PC-3 (cell line): ENCODE data around the gene COA5.

Experiments
- EZH2 ChIP-seq: fragments of 300-600 bp; sonication (generic); IDR thresholded peaks from one replicate; pipeline ENCODE4 v1.6.1; 2017; ENCODE audit warnings: antibody characterized with exemption, mild to moderate bottlenecking, low read length; ENCODE audit not compliant: unreplicated experiment
- EZH2phosphoT487 ChIP-seq: fragments of 300-600 bp; sonication (generic); IDR thresholded peaks from 2 replicates; pipeline ENCODE4 v1.6.1; 2018; ENCODE audit warnings: mild to moderate bottlenecking, antibody characterized with exemption, low read length, borderline replicate concordance
- TF ChIP-seq, protein P1 (sequence below): fragments of 300-600 bp; sonication (generic); conservative IDR thresholded peaks from 2 replicates; pipeline ENCODE4 v1.5.1; 2017; ENCODE audit warnings: antibody characterized with exemption, low read depth, mild to moderate bottlenecking, low read length

DNA sequence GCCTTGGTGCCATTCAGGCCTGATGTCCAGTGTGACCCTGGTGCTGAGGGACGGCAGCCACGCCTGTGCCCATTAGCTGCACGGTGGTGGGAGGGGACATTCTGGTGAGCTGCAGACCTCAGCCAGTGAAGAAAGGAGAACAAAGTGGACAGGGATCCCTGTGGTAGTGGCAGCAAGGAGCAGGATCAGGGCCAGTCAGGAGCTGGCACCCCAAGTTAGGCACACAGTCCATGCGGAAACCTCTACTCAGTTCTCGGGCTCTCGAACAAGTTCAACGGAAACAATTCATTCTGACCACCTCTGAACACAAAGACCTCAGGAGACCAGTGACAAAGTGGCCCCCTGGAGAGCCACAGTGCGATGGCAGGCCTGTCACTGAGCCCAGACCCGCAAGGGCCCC, 30.1 kb downstream of the COA5 start:
- TF ChIP-seq, protein P1, sequence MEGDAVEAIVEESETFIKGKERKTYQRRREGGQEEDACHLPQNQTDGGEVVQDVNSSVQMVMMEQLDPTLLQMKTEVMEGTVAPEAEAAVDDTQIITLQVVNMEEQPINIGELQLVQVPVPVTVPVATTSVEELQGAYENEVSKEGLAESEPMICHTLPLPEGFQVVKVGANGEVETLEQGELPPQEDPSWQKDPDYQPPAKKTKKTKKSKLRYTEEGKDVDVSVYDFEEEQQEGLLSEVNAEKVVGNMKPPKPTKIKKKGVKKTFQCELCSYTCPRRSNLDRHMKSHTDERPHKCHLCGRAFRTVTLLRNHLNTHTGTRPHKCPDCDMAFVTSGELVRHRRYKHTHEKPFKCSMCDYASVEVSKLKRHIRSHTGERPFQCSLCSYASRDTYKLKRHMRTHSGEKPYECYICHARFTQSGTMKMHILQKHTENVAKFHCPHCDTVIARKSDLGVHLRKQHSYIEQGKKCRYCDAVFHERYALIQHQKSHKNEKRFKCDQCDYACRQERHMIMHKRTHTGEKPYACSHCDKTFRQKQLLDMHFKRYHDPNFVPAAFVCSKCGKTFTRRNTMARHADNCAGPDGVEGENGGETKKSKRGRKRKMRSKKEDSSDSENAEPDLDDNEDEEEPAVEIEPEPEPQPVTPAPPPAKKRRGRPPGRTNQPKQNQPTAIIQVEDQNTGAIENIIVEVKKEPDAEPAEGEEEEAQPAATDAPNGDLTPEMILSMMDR: no peak
- no peak for TF ChIP-seq EZH2phosphoT487
- no peak for TF ChIP-seq EZH2
